GM12872 (cell line): ENCODE measurements around the gene GNAT1.

Experiments used
- TF ChIP-seq, protein P1 (sequence below): IDR thresholded peaks from 3 replicates; pipeline ENCODE4 v1.5.1; 2011; ENCODE audit warnings: low read depth, mild to moderate bottlenecking, low read length, moderate library complexity; ENCODE audit not compliant: insufficient read depth

The GNAT1 gene

DNA sequence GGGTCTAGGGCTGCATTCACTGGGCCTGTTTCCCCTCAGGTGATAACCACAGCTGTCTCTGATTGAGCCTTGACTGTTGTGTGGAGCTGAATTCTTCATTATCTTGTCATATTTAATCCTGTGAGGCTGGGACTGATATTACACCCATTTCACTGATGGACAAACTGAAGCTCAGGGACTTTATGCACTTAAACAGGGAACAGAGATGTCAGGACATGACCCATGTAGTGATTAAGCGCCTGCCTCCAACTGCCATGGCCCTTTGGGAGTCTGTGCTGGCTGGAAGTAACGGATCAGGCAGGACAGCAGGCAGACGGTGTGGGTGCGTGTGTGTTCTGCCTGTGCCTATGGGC lies 52.1 kb downstream of the GNAT1 start:
- TF ChIP-seq, protein P1, sequence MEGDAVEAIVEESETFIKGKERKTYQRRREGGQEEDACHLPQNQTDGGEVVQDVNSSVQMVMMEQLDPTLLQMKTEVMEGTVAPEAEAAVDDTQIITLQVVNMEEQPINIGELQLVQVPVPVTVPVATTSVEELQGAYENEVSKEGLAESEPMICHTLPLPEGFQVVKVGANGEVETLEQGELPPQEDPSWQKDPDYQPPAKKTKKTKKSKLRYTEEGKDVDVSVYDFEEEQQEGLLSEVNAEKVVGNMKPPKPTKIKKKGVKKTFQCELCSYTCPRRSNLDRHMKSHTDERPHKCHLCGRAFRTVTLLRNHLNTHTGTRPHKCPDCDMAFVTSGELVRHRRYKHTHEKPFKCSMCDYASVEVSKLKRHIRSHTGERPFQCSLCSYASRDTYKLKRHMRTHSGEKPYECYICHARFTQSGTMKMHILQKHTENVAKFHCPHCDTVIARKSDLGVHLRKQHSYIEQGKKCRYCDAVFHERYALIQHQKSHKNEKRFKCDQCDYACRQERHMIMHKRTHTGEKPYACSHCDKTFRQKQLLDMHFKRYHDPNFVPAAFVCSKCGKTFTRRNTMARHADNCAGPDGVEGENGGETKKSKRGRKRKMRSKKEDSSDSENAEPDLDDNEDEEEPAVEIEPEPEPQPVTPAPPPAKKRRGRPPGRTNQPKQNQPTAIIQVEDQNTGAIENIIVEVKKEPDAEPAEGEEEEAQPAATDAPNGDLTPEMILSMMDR, result no peak

DNA sequence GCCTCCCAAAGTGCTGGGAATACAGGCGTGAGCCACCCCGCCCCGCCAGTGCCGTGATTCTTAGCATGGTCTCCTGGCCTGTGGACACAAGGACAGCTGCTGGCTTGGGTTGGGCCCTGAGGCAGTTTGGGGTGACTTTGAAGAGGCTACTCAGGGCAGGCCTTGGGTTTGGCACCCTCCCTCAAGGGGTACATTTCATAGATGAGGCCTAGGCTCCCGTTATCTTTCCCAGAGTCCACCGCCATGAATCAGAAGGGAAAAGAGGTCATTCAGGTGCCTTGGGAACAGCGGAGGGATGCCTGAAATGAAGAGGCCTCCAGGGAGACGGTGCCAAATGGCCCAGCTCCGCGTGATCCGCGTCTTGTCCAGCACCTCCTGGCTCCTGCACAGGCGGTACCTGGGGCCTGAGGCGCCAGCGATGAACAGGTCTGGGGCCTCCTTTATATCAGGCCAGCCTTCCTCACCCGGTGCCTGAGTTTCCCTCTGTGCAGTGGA lies 53.9 kb downstream of the GNAT1 start:
- TF ChIP-seq, protein P1, result no peak

DNA sequence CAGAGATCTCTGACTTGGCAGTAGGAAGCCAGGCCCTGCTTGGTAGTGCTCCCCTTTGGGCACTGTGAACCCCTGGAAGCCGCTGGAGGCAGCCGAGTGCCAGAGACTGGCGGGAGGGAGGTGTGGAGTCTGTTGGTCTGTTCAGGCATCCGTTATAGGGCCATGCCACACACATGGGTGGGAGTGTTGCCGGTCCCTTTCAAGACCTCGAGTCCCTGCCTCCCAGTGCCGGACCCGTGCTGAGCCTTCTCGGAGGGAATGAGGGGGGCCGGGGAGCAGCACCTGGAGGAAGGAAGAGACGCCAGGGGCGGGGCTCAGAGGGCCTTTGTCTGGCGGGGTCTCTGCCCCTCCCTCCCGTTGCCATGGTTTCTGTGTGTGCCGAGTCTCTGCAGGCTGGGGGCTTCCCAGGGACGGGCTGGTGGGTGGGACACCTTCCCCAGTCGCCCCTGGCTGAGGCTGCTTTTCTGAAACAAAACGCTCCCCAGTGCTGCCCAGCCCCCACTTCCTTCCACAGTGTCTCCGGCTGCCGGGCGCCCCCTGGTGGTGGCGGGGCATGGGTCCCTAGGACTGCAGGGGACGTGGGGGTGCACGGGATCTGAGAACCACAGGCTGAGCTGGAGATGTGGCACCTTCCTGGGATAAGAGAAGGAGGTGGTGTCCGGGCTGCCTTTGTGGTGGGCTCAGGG lies 54.6 kb downstream of the GNAT1 start:
- TF ChIP-seq, protein P1, result peak; percentile 93

DNA sequence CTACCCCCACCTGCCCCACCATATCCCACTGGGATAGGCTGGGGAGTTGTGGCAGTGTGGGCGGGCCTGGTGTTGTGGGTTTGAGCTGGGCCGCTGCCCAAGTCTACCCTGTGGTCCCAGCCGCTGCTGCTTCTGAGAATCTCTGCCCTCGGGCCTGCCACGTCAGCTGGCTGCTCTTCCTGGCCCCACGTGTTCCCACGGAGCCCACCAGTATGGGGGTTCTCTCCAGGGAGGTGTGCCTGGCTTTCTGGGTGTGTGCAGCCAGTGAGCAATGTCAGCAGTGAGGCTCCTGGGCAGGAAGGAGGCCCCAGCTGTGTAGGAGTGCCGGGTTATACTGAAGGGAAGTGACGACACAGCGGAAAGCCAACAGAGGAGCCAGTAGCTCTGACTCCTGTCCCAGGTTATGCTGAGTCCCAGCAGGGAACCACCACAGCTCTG lies 55.1 kb downstream of the GNAT1 start:
- TF ChIP-seq, protein P1, result no peak
